CD4-positive, CD25-positive, alpha-beta regulatory T cell (primary cell): Measurements from ENCODE around the gene ATRN. TPM values are rescaled to one million over a fixed set of nuclear protein-coding genes. Genes with fewer than 3 reads are reported as not detected.
A peak's percentile ranks its signal among the peaks of the same experiment; 100 is the strongest.

Experiments
- ATAC-seq, 2 donors: fragments of 150-1000 bp; cut with Tn5 transposase; one replicate each; pipeline ENCODE4 v1.10.0; 2021; ENCODE audit warnings: low read depth in 2 of 2, moderate number of reproducible peaks in 2 of 2, moderate library complexity in 1 of 2
- DNase-seq, 3 donors: peaks; one replicate each; pipeline versions ENCODE4 v3.0.0 to v3.0.0-alpha.2; 2012 to 2022; ENCODE audit warnings: mixed read lengths in 1 of 3
- H3K27ac ChIP-seq: one replicate; pipeline ENCODE4 v1.7.0; 2013; ENCODE audit warnings: mild to moderate bottlenecking, low read length; ENCODE audit not compliant: insufficient read depth, poor library complexity, severe bottlenecking
- H3K27me3 ChIP-seq: one replicate; pipeline ENCODE4 v1.7.0; 2013; ENCODE audit warnings: low read length; ENCODE audit not compliant: control insufficient read depth, insufficient read depth
- H3K36me3 ChIP-seq: one replicate; pipeline ENCODE4 v1.7.0; 2013; ENCODE audit warnings: mild to moderate bottlenecking, low read length, moderate library complexity; ENCODE audit not compliant: control insufficient read depth, insufficient read depth
- H3K4me1 ChIP-seq: 2 replicates; pipeline ENCODE4 v1.7.0; 2013; ENCODE audit warnings: mild to moderate bottlenecking, low read length; ENCODE audit not compliant: insufficient read depth, control insufficient read depth, poor library complexity, severe bottlenecking
- H3K4me3 ChIP-seq: one replicate; pipeline ENCODE4 v1.7.0; 2013; ENCODE audit warnings: low read depth, mild to moderate bottlenecking, low read length, moderate library complexity
- H3K9me3 ChIP-seq, 2 experiments: 1 replicate in 1 of 2; 2 replicates in 1 of 2; pipeline ENCODE4 v1.7.0; 2013; ENCODE audit warnings: low read length in 2 of 2, mild to moderate bottlenecking in 1 of 2, moderate library complexity in 1 of 2; ENCODE audit not compliant: control insufficient read depth in 2 of 2
- H3K27ac Mint-ChIP-seq, 3 donors: one replicate each; pipeline ENCODE4 v1.8.0; 2020 to 2022; ENCODE audit warnings: mild to moderate bottlenecking in 3 of 3, mixed read lengths in 3 of 3, moderate library complexity in 2 of 3
- H3K27me3 Mint-ChIP-seq: one replicate; pipeline ENCODE4 v1.8.0; 2022; ENCODE audit warnings: mild to moderate bottlenecking, mixed read lengths
- H3K36me3 Mint-ChIP-seq: one replicate; pipeline ENCODE4 v1.8.0; 2020; ENCODE audit warnings: mixed read lengths
- H3K4me1 Mint-ChIP-seq, 4 donors: one replicate each; pipeline ENCODE4 v1.8.0; 2020 to 2022; ENCODE audit warnings: mixed read lengths in 4 of 4, mild to moderate bottlenecking in 1 of 4
- H3K4me3 Mint-ChIP-seq, 4 donors: one replicate each; pipeline ENCODE4 v1.8.0; 2020 to 2022; ENCODE audit warnings: mild to moderate bottlenecking in 4 of 4, mixed read lengths in 4 of 4, moderate library complexity in 3 of 4
- H3K9me3 Mint-ChIP-seq, 7 donors: one replicate each; pipeline ENCODE4 v1.8.0; 2020 to 2022; ENCODE audit warnings: mixed read lengths in 7 of 7, mild to moderate bottlenecking in 3 of 7, moderate library complexity in 2 of 7
- polyA plus RNA-seq, 4 donors: library from polyadenylated mRNA; unstranded; fragments of 300-500 nt; fragmentation: Illumina TruSeq; gene quantifications; one replicate each; pipeline ENCODE4 v1.2.3, GENCODE V29; 2021
- total RNA-seq: library from RNA; stranded (reverse); gene quantifications from one replicate; pipeline ENCODE4 v1.2.3, GENCODE V29; 2022

The ATRN gene
- total and polyA plus RNA-seq, 5 donors from 2014 or later, result 5.9 to 12.9 (median 7.5) TPM

GRCh38 chr20:3652676-3653596 is 182.1 kb downstream of the ATRN start:
- Histone ChIP-seq H3K4me1 (no peaks in the 10 kb centered on the region), H3K9me3 (no peaks in the 10 kb centered on the region), H3K27ac (no peak overlapping the region), H3K4me3 (no peak overlapping the region), H3K36me3 (peaks cover 2% of the 10 kb centered on the region), H3K27me3 (no peaks in the 10 kb centered on the region)
- Mint-ChIP-seq H3K4me1 (peaks cover 0 to 18% (median 2%) of the 10 kb centered on the region in 4 donors), H3K9me3 (peaks cover 0 to 6% (median 3%) of the 10 kb centered on the region in 7 donors), H3K27ac (no peak overlapping the region), H3K4me3 (no peak overlapping the region), H3K36me3 (peaks cover 12% of the 10 kb centered on the region), H3K27me3 (no peaks in the 10 kb centered on the region)
- DNase-seq (no peak), ATAC-seq (no peak)

- no peaks in the 10 kb centered on the region for H3K27me3 ChIP-seq
- Mint-ChIP-seq H3K4me3 (peak overlapping the region in 1 of 4 donors; percentile 76), H3K27me3 (no peaks in the 10 kb centered on the region), H3K36me3 (peaks cover 4% of the 10 kb centered on the region), H3K9me3 (peaks cover 0 to 6% (median 3%) of the 10 kb centered on the region in 7 donors), H3K27ac (no peak overlapping the region), H3K4me1 (peaks cover 0 to 23% (median 3%) of the 10 kb centered on the region in 4 donors)
- DNase-seq (no peak), ATAC-seq (no peak)
- H3K36me3 ChIP-seq, result peaks cover 2% of the 10 kb centered on the region
- no peak overlapping the region for H3K4me3 ChIP-seq
- H3K9me3 ChIP-seq, result no peaks in the 10 kb centered on the region
- H3K27ac ChIP-seq, result no peak overlapping the region
- H3K4me1 ChIP-seq, result no peaks in the 10 kb centered on the region
These were observed 183.1 kb downstream of the ATRN start for GRCh38 chr20:3653921-3654320.

GRCh38 chr20:3654326-3655130 is 183.7 kb downstream of the ATRN start:
- Mint-ChIP-seq H3K36me3 (no peaks in the 10 kb centered on the region), H3K4me3 (no peak overlapping the region), H3K27me3 (peaks cover 3% of the 10 kb centered on the region), H3K9me3 (peaks cover 0 to 6% (median 3%) of the 10 kb centered on the region in 7 donors), H3K4me1 (peaks cover 0 to 27% (median 5%) of the 10 kb centered on the region in 4 donors), H3K27ac (no peak overlapping the region)
- H3K9me3 ChIP-seq, result no peaks in the 10 kb centered on the region
- H3K27me3 ChIP-seq, result no peaks in the 10 kb centered on the region
- DNase-seq (no peak), ATAC-seq (no peak)
- H3K36me3 ChIP-seq, result no peaks in the 10 kb centered on the region
- no peak overlapping the region for H3K27ac ChIP-seq
- no peaks in the 10 kb centered on the region for H3K4me1 ChIP-seq
- no peak overlapping the region for H3K4me3 ChIP-seq

GRCh38 chr20:3655131-3655405 is 184.2 kb downstream of the ATRN start:
- Mint-ChIP-seq H3K27ac (no peak overlapping the region), H3K36me3 (no peaks in the 10 kb centered on the region), H3K4me1 (peaks cover 0 to 29% (median 5%) of the 10 kb centered on the region in 4 donors), H3K27me3 (peaks cover 7% of the 10 kb centered on the region), H3K4me3 (no peak overlapping the region), H3K9me3 (peaks cover 0 to 6% (median 3%) of the 10 kb centered on the region in 7 donors)
- H3K4me3 ChIP-seq, result no peak overlapping the region
- no peak for DNase-seq
- no peak for ATAC-seq
- no peaks in the 10 kb centered on the region for H3K36me3 ChIP-seq
- no peak overlapping the region for H3K27ac ChIP-seq
- H3K9me3 ChIP-seq, result no peaks in the 10 kb centered on the region
- H3K4me1 ChIP-seq, result no peaks in the 10 kb centered on the region
- no peaks in the 10 kb centered on the region for H3K27me3 ChIP-seq

- Histone ChIP-seq H3K27ac (no peak overlapping the region), H3K4me3 (no peak overlapping the region), H3K36me3 (no peaks in the 10 kb centered on the region), H3K4me1 (peaks cover 3% of the 10 kb centered on the region), H3K27me3 (peaks cover 3% of the 10 kb centered on the region), H3K9me3 (no peaks in the 10 kb centered on the region)
- DNase-seq, result no peak
- H3K9me3 Mint-ChIP-seq, result peaks cover 0 to 6% (median 2%) of the 10 kb centered on the region in 7 donors
- no peak for ATAC-seq
- H3K36me3 Mint-ChIP-seq, result no peaks in the 10 kb centered on the region
- no peak overlapping the region for H3K27ac Mint-ChIP-seq
- no peak overlapping the region for H3K4me3 Mint-ChIP-seq
- H3K27me3 Mint-ChIP-seq, result peaks cover 20% of the 10 kb centered on the region
- H3K4me1 Mint-ChIP-seq, result peaks cover 0 to 30% (median 8%) of the 10 kb centered on the region in 4 donors
These were observed 187.3 kb downstream of the ATRN start for GRCh38 chr20:3658019-3658715.

GRCh38 chr20:3658716-3659491 is 188.1 kb downstream of the ATRN start:
- H3K36me3 Mint-ChIP-seq, result no peaks in the 10 kb centered on the region
- H3K9me3 Mint-ChIP-seq, result peaks cover 0 to 1% (median 0%) of the 10 kb centered on the region in 7 donors
- no peaks in the 10 kb centered on the region for H3K36me3 ChIP-seq
- peaks cover 0 to 24% (median 6%) of the 10 kb centered on the region in 4 donors for H3K4me1 Mint-ChIP-seq
- H3K27me3 ChIP-seq, result peaks cover 3% of the 10 kb centered on the region
- no peak overlapping the region for H3K4me3 Mint-ChIP-seq
- ATAC-seq (no peak), DNase-seq (peak in 1 of 3 donors; percentile 53)
- H3K4me3 ChIP-seq, result no peak overlapping the region
- H3K9me3 ChIP-seq, result no peaks in the 10 kb centered on the region
- peaks cover 20% of the 10 kb centered on the region for H3K27me3 Mint-ChIP-seq
- H3K27ac ChIP-seq, result no peak overlapping the region
- no peak overlapping the region for H3K27ac Mint-ChIP-seq
- H3K4me1 ChIP-seq, result peaks cover 3% of the 10 kb centered on the region
